ENCODE results near the gene CCDC9B. TPM values are rescaled to one million over a fixed set of nuclear protein-coding genes. Genes with fewer than 3 reads are reported as not detected.

The CCDC9B gene
- polyA plus RNA-seq, 1 of the 3 experiments (the other 2 are of a cell fraction) = 13.7 TPM

DNA sequence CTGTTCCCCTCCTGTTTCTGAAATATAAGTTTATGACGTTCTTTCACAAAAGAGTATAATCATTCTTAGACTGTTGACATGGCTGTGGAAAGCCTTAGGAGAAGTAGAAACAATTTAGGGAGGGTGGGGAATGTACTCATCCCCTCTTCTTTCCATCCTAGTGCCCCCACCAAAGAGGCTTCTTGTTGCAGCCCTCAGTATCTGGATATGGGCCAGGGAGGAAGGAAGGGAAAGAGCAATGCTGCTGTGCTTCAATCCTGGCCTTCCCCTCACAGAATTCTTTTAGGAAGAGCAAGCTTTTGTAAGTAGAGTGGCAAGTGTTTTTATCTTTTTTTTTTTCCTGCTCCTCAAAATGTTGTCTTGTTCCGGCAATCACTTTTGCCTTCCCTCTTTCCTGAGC lies 15.6 kb downstream of the CCDC9B start:
- ChIA-PET CTCF (interaction anchor here (1.1 to 70.6 kb wide), 7 partner anchors 11 to 108 kb away, joined by 3 to 2194 read pairs (median 10); partner anchors contain the start of genes ANKRD63, CCDC9B, DISP2 and INAFM2), POLR2A (interaction anchor here (0.6 to 2.6 kb wide), 2 partner anchors 15 to 24 kb away, joined by 4 to 10 read pairs; partner anchors contain the start of gene CCDC9B)
- WGBS (ENCODE audit: low lambda C conversion rate) = 95% methylated on average over 2 of the region's 2 CpGs
- Histone ChIP-seq H2AFZ (ENCODE audit: low read depth) (no peak overlapping the region), H3F3A (replicated peaks; ENCODE audit: insufficient read depth) (peaks cover 10% of the 10 kb centered on the region), H3K27ac (ENCODE audit: low read depth in 2 of 2, low read length in 1 of 2) (no peak overlapping the region), H3K4me2 (peak overlapping the region; percentile 94), H3K9me2 (no peaks in the 10 kb centered on the region), H3K9ac (peak overlapping the region; percentile 72; the same call in 1 of the 2 replicates), H3K4me3 (ENCODE audit: low read depth in 2 of 2, low read length in 1 of 2) (peak overlapping the region; percentile 70 to 73; a peak in 3 of 4 replicates), H3K9me3 (no peaks in the 10 kb centered on the region), H4K20me1 (ENCODE audit: insufficient read depth) (no peaks in the 10 kb centered on the region), H3K4me1 (ENCODE audit: control insufficient read depth in 1 of 2, insufficient read depth in 2 of 2, low read depth in 1 of 2, low read length in 1 of 2) (peaks cover 21 to 23% of the 10 kb centered on the region in 2 experiments), H3K79me2 (ENCODE audit: insufficient read depth) (peaks cover 15% of the 10 kb centered on the region; the same call in 1 of the 2 replicates), H3K27me3 (ENCODE audit: insufficient read depth) (no peaks in the 10 kb centered on the region), H3K36me3 (replicated peaks in 1 of 2; ENCODE audit: control insufficient read depth in 1 of 2, insufficient read depth in 2 of 2, low read length in 1 of 2) (peaks cover 0 to 4% of the 10 kb centered on the region in 2 experiments)
- DNase-seq = no peak
- TF ChIP-seq SMC3 (IDR thresholded peaks at IDR 0.05; ENCODE audit: low read depth, low read length) (no peak), TAF1 (IDR thresholded peaks at IDR 0.05; ENCODE audit: borderline replicate concordance, low read depth, low read length) (no peak), GABPA (IDR thresholded peaks at IDR 0.05; ENCODE audit: low read depth) (no peak), GATA2 (CRISPR knock-in tag; IDR thresholded peaks at IDR 0.05) (no peak), EZH2phosphoT487 (IDR thresholded peaks at IDR 0.05; ENCODE audit: borderline replicate concordance, low read depth) (no peak), NFIC (IDR thresholded peaks at IDR 0.05; ENCODE audit: borderline replicate concordance) (no peak), JUND (IDR thresholded peaks at IDR 0.05) (no peak), TEAD4 (IDR thresholded peaks at IDR 0.05; ENCODE audit: borderline replicate concordance, insufficient read depth) (no peak), FOXJ3 (CRISPR knock-in tag; IDR thresholded peaks at IDR 0.05) (no peak), RXRA (IDR thresholded peaks at IDR 0.05; ENCODE audit: borderline replicate concordance, low read depth) (no peak), RFX5 (IDR thresholded peaks at IDR 0.05; ENCODE audit: low read length) (no peak)
- TF ChIP-seq, protein P1, sequence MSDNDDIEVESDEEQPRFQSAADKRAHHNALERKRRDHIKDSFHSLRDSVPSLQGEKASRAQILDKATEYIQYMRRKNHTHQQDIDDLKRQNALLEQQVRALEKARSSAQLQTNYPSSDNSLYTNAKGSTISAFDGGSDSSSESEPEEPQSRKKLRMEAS (IDR thresholded peaks at IDR 0.05; ENCODE audit: low read depth) = no peak
- TF ChIP-seq, protein P2, sequence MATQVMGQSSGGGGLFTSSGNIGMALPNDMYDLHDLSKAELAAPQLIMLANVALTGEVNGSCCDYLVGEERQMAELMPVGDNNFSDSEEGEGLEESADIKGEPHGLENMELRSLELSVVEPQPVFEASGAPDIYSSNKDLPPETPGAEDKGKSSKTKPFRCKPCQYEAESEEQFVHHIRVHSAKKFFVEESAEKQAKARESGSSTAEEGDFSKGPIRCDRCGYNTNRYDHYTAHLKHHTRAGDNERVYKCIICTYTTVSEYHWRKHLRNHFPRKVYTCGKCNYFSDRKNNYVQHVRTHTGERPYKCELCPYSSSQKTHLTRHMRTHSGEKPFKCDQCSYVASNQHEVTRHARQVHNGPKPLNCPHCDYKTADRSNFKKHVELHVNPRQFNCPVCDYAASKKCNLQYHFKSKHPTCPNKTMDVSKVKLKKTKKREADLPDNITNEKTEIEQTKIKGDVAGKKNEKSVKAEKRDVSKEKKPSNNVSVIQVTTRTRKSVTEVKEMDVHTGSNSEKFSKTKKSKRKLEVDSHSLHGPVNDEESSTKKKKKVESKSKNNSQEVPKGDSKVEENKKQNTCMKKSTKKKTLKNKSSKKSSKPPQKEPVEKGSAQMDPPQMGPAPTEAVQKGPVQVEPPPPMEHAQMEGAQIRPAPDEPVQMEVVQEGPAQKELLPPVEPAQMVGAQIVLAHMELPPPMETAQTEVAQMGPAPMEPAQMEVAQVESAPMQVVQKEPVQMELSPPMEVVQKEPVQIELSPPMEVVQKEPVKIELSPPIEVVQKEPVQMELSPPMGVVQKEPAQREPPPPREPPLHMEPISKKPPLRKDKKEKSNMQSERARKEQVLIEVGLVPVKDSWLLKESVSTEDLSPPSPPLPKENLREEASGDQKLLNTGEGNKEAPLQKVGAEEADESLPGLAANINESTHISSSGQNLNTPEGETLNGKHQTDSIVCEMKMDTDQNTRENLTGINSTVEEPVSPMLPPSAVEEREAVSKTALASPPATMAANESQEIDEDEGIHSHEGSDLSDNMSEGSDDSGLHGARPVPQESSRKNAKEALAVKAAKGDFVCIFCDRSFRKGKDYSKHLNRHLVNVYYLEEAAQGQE (IDR thresholded peaks at IDR 0.05; ENCODE audit: low read depth, low read length) = no peak

Measured in SK-N-SH (cell line).